Astrocyte (in vitro differentiated cells and primary cell): ENCODE measurements around the gene PAX5. TPM values are rescaled to one million over a fixed set of nuclear protein-coding genes. Genes with fewer than 3 reads are reported as not detected.

Experiments used
- DNase-seq: peaks from one replicate; pipeline ENCODE4 v3.0.0-alpha.2; 2010; ENCODE audit warnings: low read depth
- FAIRE-seq: peaks from 2 replicates; lab custom pipeline; 2011; peaks lifted over from hg19 to GRCh38; lab: Jason Lieb, UNC
- H2AFZ ChIP-seq: 2 replicates; pipeline ENCODE4 v1.6.0; 2012; ENCODE audit warnings: low read depth, low read length, inconsistent platforms
- H3K27ac ChIP-seq: 2 replicates; pipeline ENCODE4 v1.5.1; 2011; ENCODE audit warnings: low read depth, low read length, inconsistent platforms
- H3K27me3 ChIP-seq: 2 replicates; pipeline ENCODE4 v1.6.0; 2011; ENCODE audit warnings: low read length, inconsistent platforms; ENCODE audit not compliant: insufficient read depth
- H3K36me3 ChIP-seq: 2 replicates; pipeline ENCODE4 v1.5.1; 2011; ENCODE audit warnings: low read length, inconsistent platforms; ENCODE audit not compliant: insufficient read depth
- H3K4me1 ChIP-seq: 2 replicates; pipeline ENCODE4 v1.5.1; 2011; ENCODE audit warnings: low read length, inconsistent platforms; ENCODE audit not compliant: insufficient read depth
- H3K4me2 ChIP-seq: 2 replicates; pipeline ENCODE4 v1.6.0; 2012; ENCODE audit warnings: low read length, inconsistent platforms
- H3K4me3 ChIP-seq: 2 replicates; pipeline ENCODE4 v1.5.1; 2011; ENCODE audit warnings: low read depth, mild to moderate bottlenecking, low read length, inconsistent platforms; ENCODE audit not compliant: insufficient read depth
- H3K79me2 ChIP-seq: 2 replicates; pipeline ENCODE4 v1.6.0; 2012; ENCODE audit warnings: mild to moderate bottlenecking, low read length, inconsistent platforms; ENCODE audit not compliant: insufficient read depth
- H3K9ac ChIP-seq: 2 replicates; pipeline ENCODE4 v1.6.0; 2012; ENCODE audit warnings: mild to moderate bottlenecking, low read length, inconsistent platforms
- H3K9me3 ChIP-seq: 2 replicates; pipeline ENCODE4 v1.5.1; 2012; ENCODE audit warnings: low read depth, mild to moderate bottlenecking, low read length, inconsistent platforms; ENCODE audit not compliant: insufficient read depth
- H4K20me1 ChIP-seq: 2 replicates; pipeline ENCODE4 v1.6.0; 2012; ENCODE audit warnings: low read length, inconsistent platforms; ENCODE audit not compliant: insufficient read depth
- H3K27ac Mint-ChIP-seq: one replicate; pipeline ENCODE4 v1.8.0; 2021; ENCODE audit warnings: mild to moderate bottlenecking, mixed read lengths; ENCODE audit not compliant: unreplicated experiment
- H3K27me3 Mint-ChIP-seq: one replicate; pipeline ENCODE4 v1.8.0; 2021; ENCODE audit warnings: low read depth, mixed read lengths; ENCODE audit not compliant: unreplicated experiment
- H3K36me3 Mint-ChIP-seq: one replicate; pipeline ENCODE4 v1.8.0; 2021; ENCODE audit warnings: low read depth, mixed read lengths; ENCODE audit not compliant: unreplicated experiment
- H3K4me1 Mint-ChIP-seq: one replicate; pipeline ENCODE4 v1.8.0; 2021; ENCODE audit warnings: low read depth, mixed read lengths; ENCODE audit not compliant: unreplicated experiment
- H3K4me3 Mint-ChIP-seq: one replicate; pipeline ENCODE4 v1.8.0; 2021; ENCODE audit warnings: mild to moderate bottlenecking, moderate library complexity, mixed read lengths; ENCODE audit not compliant: unreplicated experiment
- H3K9me3 Mint-ChIP-seq: one replicate; pipeline ENCODE4 v1.8.0; 2021; ENCODE audit warnings: mild to moderate bottlenecking, mixed read lengths; ENCODE audit not compliant: unreplicated experiment
- EZH2 ChIP-seq: IDR thresholded peaks from 2 replicates; pipeline ENCODE4 v1.6.1; 2012; ENCODE audit warnings: mild to moderate bottlenecking, low read length, inconsistent platforms; ENCODE audit not compliant: insufficient read depth
- total RNA-seq: library from RNA; stranded (reverse); gene quantifications from 2 replicates; pipeline ENCODE4 v1.2.1, GENCODE V29; 2021
- TF ChIP-seq, protein P1 (sequence below): IDR thresholded peaks from 2 replicates; pipeline ENCODE4 v1.5.1; 2011; ENCODE audit warnings: low read depth, mild to moderate bottlenecking, inconsistent platforms, low read length, moderate library complexity; ENCODE audit not compliant: insufficient read depth

The PAX5 gene
- total RNA-seq, 1 donor from 2014 or later: not detected

DNA sequence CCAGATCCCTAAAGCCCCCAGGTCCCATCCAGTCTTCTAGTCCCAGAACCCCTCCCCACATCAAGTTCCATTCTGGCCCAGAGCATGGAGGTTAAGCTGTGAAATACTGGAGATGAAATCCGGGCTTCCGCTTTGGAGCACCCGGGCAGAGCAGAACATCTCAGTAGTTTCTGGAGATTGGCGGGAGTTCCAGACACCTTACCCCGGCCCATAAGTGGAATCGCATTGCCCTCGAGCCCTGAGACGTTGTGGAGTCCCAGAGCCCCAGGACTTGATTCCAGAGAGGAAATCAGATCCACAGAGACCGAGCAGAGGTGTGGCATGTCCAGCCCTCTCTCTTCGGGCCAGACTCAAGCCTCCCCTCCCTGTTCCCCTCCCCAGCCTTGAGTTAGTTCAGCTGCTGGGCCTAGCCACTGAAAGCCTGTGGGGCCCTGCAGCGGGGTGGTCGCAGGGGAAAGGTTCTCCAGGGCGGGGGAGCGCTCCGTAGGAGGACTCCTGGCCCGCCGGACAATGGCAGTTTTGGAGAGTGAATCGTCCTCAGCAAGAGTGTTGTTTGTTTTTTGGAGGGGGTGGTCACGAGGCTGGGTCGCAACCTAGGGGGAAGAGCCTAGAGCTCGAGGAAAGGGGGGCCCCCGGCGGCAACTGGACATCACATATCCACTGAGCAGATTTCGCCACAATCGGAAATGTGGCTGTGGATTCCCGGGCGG is 1.0 kb upstream of the PAX5 start:
- Histone ChIP-seq H3K4me1 (peaks cover 13% of the 10 kb centered on the region), H3K4me2 (no peak overlapping the region), H4K20me1 (peaks cover 17% of the 10 kb centered on the region), H3K9me3 (peaks cover 8% of the 10 kb centered on the region), H3K9ac (no peak overlapping the region), H3K27me3 (peaks cover 100% of the 10 kb centered on the region), H3K36me3 (no peaks in the 10 kb centered on the region), H2AFZ (no peak overlapping the region), H3K79me2 (no peaks in the 10 kb centered on the region), H3K4me3 (no peak overlapping the region), H3K27ac (no peak overlapping the region)
- Mint-ChIP-seq H3K4me1 (peaks cover 7% of the 10 kb centered on the region), H3K27me3 (peaks cover 83% of the 10 kb centered on the region), H3K27ac (no peak overlapping the region), H3K9me3 (peaks cover 8% of the 10 kb centered on the region), H3K36me3 (peaks cover 2% of the 10 kb centered on the region), H3K4me3 (no peak overlapping the region)
- TF ChIP-seq EZH2: no peak
- TF ChIP-seq, protein P1, sequence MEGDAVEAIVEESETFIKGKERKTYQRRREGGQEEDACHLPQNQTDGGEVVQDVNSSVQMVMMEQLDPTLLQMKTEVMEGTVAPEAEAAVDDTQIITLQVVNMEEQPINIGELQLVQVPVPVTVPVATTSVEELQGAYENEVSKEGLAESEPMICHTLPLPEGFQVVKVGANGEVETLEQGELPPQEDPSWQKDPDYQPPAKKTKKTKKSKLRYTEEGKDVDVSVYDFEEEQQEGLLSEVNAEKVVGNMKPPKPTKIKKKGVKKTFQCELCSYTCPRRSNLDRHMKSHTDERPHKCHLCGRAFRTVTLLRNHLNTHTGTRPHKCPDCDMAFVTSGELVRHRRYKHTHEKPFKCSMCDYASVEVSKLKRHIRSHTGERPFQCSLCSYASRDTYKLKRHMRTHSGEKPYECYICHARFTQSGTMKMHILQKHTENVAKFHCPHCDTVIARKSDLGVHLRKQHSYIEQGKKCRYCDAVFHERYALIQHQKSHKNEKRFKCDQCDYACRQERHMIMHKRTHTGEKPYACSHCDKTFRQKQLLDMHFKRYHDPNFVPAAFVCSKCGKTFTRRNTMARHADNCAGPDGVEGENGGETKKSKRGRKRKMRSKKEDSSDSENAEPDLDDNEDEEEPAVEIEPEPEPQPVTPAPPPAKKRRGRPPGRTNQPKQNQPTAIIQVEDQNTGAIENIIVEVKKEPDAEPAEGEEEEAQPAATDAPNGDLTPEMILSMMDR: no peak
- FAIRE-seq (no peak), DNase-seq (no peak)

GRCh38 chr9:37034305-37034937 is 353 bp upstream of the PAX5 start:
- Mint-ChIP-seq H3K4me1 (peaks cover 7% of the 10 kb centered on the region), H3K36me3 (peaks cover 2% of the 10 kb centered on the region), H3K9me3 (peaks cover 8% of the 10 kb centered on the region), H3K27ac (no peak overlapping the region), H3K27me3 (peaks cover 84% of the 10 kb centered on the region), H3K4me3 (no peak overlapping the region)
- Histone ChIP-seq H3K79me2 (no peaks in the 10 kb centered on the region), H4K20me1 (peaks cover 17% of the 10 kb centered on the region), H3K27me3 (peaks cover 100% of the 10 kb centered on the region), H3K9me3 (peaks cover 8% of the 10 kb centered on the region), H3K4me2 (peak overlapping the region; percentile 67), H3K27ac (no peak overlapping the region), H3K4me3 (no peak overlapping the region), H3K36me3 (no peaks in the 10 kb centered on the region), H2AFZ (no peak overlapping the region), H3K9ac (no peak overlapping the region), H3K4me1 (peaks cover 17% of the 10 kb centered on the region)
- FAIRE-seq: no peak
- TF ChIP-seq EZH2: peak; percentile 94
- TF ChIP-seq, protein P1: no peak
- DNase-seq: no peak

DNA sequence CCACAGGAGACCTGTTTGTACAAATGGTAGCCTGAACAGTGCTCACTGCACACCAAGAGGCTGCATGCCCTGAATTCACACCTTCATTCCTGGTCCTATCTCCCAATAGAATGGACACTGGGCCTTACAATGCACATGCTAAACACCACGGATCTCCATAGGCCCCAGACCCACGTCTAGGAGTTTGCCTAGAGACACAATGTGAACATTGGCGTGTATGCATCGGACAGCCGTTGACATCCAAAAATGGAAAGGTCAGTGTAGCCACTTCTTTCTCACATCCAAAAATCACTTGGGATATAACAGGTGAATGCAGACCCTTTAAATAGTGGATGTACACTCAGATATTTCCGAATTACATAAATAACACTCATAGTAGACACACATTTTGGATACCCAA is 927 bp downstream of the PAX5 start:
- peaks cover 15% of the 10 kb centered on the region for H4K20me1 ChIP-seq
- DNase-seq (no peak), FAIRE-seq (no peak)
- no peak overlapping the region for H3K4me3 ChIP-seq
- H3K4me1 Mint-ChIP-seq: peaks cover 7% of the 10 kb centered on the region
- no peak overlapping the region for H3K27ac Mint-ChIP-seq
- H3K27me3 Mint-ChIP-seq: peaks cover 84% of the 10 kb centered on the region
- no peaks in the 10 kb centered on the region for H3K36me3 ChIP-seq
- H3K4me3 Mint-ChIP-seq: no peak overlapping the region
- no peaks in the 10 kb centered on the region for H3K79me2 ChIP-seq
- TF ChIP-seq, protein P1: no peak
- no peak for TF ChIP-seq EZH2
- peaks cover 100% of the 10 kb centered on the region for H3K27me3 ChIP-seq
- peaks cover 17% of the 10 kb centered on the region for H3K4me1 ChIP-seq
- no peak overlapping the region for H3K27ac ChIP-seq
- peaks cover 12% of the 10 kb centered on the region for H3K9me3 ChIP-seq
- no peak overlapping the region for H2AFZ ChIP-seq
- H3K9me3 Mint-ChIP-seq: peaks cover 9% of the 10 kb centered on the region
- H3K4me2 ChIP-seq: no peak overlapping the region
- no peak overlapping the region for H3K9ac ChIP-seq
- H3K36me3 Mint-ChIP-seq: peaks cover 2% of the 10 kb centered on the region
